Fibroblast of villous mesenchyme (primary cell): ENCODE data around the gene MAP3K5. TPM values are rescaled to one million over a fixed set of nuclear protein-coding genes. Genes with fewer than 3 reads are reported as not detected.

Experiments
- DNase-seq: peaks from one replicate; pipeline ENCODE4 v3.0.0-alpha.2; 2010; ENCODE audit warnings: low read depth
- H3K4me3 ChIP-seq: 2 replicates; pipeline ENCODE4 v1.5.1; 2011; ENCODE audit warnings: low read depth, mild to moderate bottlenecking, low read length
- total RNA-seq: library from RNA; depleted of rRNA; stranded (reverse); fragments of >200 nt; gene quantifications from 2 replicates; pipeline ENCODE4 v1.2.3, GENCODE V29; 2012
- TF ChIP-seq, protein P1 (sequence below): IDR thresholded peaks from 2 replicates; pipeline ENCODE4 v1.5.1; 2012; ENCODE audit warnings: low read depth, mild to moderate bottlenecking, low read length; ENCODE audit not compliant: insufficient read depth

The MAP3K5 gene
- total RNA-seq, 1 donor: 84.6 TPM

DNA sequence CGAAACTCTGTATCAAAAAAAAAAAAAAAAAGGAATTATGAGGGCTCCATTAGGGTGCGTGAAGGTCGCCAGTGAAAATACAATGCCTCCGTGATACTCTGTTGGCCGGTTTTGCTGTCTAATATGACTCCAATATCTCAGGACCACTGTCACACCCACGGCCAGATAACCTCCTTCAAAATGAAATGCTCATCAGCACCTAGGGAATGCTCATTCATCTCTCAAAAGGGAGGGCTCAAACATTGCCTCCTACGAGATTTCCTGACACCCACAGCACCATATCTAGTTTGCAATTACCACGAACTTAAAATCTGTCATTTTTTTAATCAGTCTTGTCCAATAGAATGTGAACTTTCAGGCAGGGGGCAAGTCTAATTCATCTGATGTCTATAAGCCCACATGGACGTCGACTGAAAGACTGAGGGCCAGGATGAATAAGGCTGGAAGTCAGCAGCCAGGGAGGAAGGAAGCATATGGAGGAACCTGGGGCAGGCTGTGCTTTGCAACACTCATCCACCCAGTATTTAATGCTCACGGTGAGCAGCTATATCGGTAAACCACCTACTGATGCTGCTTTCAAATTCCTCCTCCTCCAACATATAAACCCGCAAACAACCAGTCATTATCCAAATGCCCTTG, 42.8 kb downstream of the MAP3K5 start:
- DNase-seq: no peak
- H3K4me3 ChIP-seq: no peak overlapping the region
- TF ChIP-seq, protein P1, sequence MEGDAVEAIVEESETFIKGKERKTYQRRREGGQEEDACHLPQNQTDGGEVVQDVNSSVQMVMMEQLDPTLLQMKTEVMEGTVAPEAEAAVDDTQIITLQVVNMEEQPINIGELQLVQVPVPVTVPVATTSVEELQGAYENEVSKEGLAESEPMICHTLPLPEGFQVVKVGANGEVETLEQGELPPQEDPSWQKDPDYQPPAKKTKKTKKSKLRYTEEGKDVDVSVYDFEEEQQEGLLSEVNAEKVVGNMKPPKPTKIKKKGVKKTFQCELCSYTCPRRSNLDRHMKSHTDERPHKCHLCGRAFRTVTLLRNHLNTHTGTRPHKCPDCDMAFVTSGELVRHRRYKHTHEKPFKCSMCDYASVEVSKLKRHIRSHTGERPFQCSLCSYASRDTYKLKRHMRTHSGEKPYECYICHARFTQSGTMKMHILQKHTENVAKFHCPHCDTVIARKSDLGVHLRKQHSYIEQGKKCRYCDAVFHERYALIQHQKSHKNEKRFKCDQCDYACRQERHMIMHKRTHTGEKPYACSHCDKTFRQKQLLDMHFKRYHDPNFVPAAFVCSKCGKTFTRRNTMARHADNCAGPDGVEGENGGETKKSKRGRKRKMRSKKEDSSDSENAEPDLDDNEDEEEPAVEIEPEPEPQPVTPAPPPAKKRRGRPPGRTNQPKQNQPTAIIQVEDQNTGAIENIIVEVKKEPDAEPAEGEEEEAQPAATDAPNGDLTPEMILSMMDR: no peak

DNA sequence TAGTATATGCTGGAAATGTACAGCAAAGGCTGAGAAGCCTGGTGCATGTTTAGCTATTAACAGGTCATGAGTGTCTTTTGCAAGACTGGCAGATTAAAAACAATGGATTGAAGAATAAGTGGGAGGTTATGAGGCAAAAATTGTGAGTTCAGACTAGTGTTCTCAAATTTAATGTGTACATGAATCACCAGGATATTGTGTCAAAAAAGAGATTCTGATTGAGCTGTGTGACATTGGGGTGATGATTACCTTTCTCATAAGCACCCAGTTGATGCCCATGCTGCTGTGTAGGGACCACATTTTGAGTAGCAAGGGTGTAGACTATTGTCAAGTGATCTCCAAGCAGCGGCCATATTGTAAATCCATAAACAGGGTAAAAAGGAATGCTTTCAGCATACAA, 44.8 kb downstream of the MAP3K5 start:
- H3K4me3 ChIP-seq: no peak overlapping the region
- DNase-seq: no peak
- TF ChIP-seq, protein P1: no peak

- H3K4me3 ChIP-seq: no peak overlapping the region
- no peak for DNase-seq
- TF ChIP-seq, protein P1: no peak
Observed at GRCh38 chr6:136745300-136745699, 47.0 kb downstream of the MAP3K5 start.

- DNase-seq: no peak
- H3K4me3 ChIP-seq: no peak overlapping the region
- TF ChIP-seq, protein P1: no peak
Observed at GRCh38 chr6:136744889-136745288, 47.4 kb downstream of the MAP3K5 start.

DNA sequence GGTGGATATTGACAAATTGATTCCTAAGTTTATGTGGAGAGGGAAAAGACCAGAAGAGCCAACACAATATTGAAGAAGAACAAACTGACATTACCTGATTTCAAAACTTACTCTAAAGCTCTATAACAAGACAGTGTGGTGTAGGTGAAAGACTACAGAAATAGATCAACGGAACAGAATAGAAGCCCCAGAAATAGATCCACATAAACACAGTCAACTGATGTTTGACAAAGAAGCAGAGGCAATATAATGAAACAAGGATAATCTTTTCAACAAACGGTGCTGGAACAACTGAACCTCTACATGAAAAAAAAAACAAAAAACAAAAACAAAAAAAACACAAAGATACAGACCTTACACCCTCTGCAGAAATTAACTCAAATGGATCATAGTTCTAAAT, 50.2 kb downstream of the MAP3K5 start:
- no peak for DNase-seq
- TF ChIP-seq, protein P1: no peak
- H3K4me3 ChIP-seq: no peak overlapping the region

DNA sequence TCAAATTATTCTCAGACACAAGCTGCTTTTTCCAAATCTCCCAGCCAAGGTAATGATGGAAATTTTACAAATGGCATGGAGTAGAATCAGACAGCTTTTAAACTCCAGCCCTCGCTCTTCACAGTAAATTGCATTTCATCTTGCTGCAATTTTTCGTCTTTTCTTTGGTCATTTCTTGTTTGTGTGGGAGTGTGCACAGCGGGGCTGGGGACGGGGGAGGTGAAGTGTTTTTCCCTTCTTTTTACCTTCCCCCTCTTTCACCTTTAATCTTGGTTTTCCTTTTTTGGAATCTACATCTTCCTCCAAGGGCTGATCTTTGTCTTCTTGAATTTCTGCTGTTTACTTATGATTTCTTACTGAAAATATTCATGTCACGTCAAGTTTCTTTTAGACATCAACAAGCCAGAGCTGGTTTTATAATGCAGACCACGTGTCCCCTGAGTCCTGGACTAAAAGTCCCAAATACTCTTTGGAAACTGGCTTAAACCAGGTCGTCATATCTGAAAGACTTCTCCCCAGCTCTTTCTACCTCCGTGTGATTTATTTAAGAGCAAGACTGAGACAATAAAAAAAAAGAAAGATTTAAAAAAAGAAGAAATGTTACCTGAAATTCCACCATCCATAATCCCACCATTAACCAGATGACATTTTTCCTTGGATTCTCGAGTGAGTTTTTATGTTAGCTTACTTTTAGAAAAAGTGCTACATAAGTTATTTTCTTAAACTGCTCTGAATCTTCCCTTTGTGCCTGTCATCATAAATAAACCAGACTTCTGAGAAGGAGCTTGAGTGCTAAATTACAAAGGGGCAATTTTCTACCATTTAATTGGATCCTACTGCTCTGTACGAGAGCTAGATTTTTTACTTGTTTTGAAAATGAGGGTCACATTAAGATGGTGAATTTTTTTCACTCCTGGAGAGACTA, 52.0 kb downstream of the MAP3K5 start:
- DNase-seq: peak; percentile 77
- H3K4me3 ChIP-seq: no peak overlapping the region
- TF ChIP-seq, protein P1: no peak
